Measurements from ENCODE around the gene CABLES2.
"Not testable (repeated sequence)": the region's sequence is repeated elsewhere in the genome, so short reads cannot be mapped to it uniquely, and the experiment has no call there.

Gene CABLES2

GRCh38 chr20:62390317-62391164, 16.5 kb downstream of the CABLES2 start:
- DNase-seq (ENCODE audit: low spot score) = no peak
- FAIRE-seq = no peak

DNA sequence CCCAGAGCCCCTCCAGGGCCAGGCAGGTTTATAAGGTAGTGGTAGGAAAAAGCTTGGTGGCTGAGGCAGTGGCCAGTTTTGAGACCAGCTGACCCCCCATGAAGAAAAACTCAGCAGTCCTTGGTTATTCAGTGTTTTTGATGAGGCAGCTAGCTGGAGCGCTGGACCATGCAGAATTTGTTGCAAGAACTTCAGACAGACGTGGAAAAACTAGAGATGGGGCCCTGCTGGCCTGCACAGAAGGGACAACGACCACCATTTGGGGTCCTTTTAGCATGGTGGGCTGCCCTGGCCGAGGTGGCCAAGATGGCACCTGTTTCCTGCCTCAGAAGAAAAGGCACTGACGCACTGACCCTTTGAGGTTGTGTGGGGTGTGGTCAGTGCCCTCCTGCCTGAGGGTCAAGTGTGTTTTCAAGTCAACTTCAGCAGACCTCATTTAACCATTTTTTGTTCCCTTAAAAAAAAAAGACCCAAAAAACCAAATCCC, 17.4 kb downstream of the CABLES2 start:
- DNase-seq (ENCODE audit: low spot score) = no peak
- FAIRE-seq = no peak

GRCh38 chr20:62388839-62389600, 18.1 kb downstream of the CABLES2 start:
- FAIRE-seq (no peak), DNase-seq (ENCODE audit: low spot score) (no peak)

DNA sequence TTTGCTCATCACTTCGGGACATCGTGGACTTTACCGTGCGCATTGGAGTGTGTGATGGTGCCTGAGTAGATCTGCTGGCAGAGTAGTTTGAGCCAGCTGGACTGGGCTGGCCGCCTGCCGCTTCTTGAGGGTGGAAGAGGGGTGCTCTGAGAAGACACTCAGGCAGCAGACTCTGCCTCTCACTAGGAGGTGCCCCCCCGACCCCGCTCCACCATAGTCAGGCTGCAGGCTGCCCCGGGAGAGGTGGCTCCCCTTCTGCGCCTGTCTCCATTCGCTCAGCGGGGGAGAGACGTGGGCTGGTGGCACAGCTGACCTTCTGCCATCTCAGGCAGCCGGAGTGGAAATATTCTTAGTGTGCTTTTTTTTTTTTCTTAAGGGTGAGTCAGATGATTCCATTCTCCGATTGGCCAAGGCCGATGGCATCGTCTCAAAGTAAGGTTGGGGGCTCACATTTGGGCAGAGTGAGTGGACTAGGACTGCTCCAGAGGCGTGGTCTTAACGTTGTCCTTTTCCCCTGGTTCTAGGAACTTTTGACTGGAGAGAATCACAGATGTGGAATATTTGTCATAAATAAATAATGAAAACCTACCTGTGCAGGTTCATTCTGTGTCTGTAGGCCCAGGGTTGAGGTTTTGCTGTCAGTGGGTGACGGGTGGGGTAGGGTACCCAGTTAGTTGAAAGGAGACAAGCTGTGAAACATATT, 19.0 kb downstream of the CABLES2 start:
- FAIRE-seq (no peak), DNase-seq (ENCODE audit: low spot score) (no peak)

DNA sequence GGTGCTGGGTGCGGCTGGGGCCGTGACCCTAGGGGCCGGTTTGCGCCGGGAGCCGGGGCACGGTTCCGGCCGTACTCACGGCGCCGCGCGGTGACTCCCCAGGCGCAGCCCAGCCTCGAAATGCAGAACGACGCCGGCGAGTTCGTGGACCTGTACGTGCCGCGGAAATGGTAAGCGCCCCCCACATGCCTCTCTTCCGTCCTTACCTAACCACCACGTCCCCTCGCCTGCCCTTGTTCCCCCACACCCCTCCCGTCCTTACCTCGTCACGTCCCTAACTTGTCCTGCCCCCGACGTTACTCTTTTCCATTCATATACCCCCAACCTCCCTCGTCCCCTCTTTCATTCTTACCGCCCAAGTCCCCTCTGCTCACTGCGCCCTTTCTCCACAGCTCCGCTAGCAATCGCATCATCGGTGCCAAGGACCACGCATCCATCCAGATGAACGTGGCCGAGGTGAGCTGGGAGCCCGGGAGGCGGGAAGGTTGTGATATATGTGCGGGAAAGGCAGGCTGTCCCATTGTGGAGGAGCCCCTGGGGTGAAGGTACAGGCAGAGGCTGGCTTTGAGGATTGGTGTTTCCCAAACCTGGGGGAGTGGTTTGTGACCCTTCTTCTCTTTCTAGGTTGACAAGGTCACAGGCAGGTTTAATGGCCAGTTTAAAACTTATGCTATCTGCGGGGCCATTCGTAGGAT, 19.7 kb downstream of the CABLES2 start:
- DNase-seq (ENCODE audit: low spot score) (no peak), FAIRE-seq (peak; percentile 81)

- DNase-seq (ENCODE audit: low spot score) (peak; percentile 99), FAIRE-seq (peak; percentile 82)
These were observed 20.5 kb downstream of the CABLES2 start, which contains the start of gene RPS21 for GRCh38 chr20:62386383-62387218. Gene RPS21, plus strand, starts transcription at chr20:62387103. Its CDS starts 236 bp downstream, at chr20:62387339.

DNA sequence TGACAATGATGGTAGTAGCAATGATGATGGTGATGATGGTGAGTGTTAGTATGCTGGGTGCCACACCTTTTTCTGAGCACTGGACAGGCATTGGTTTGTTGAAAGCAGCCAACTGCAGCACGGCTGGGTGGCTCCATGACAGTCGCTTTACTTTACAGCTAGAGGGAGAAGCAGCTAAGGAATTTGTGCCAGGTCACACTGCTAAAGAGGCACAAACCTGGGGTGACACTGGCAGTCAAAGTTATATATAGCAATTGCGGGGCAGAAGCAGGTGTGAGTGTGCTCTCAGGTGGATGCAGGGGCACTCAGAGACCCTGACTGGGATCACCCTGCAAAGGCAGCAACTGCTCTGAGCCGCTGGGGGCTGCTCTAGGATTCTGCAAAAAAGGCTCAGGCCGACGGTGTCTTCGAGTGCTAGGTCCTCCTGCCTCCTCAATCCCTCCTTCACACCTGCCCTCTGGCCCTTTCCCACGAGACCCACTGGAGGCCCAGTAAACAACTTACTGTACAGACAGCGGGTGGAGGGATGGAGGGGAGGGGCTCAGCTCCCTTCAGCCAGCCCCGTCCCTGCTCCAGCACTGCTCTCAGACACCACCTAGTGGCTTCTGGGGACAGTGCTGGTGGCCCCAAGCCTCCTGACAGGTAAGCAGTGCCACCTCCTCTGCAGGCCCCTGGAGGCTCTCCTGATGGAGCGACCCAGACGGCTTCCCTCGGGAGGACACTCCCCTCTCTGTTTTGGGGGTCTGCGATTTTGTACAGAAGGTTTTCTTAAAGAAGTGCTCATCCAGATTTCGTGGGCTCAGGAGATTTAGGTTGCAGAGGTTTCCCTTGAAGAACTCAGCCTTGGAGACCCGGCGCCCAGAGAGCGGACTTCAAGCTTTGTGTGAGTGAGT, 24.5 kb downstream of the CABLES2 start:
- FAIRE-seq (no peak), DNase-seq (ENCODE audit: low spot score) (peak; percentile 93)

GRCh38 chr20:62381842-62382241, 25.2 kb downstream of the CABLES2 start:
- DNase-seq (ENCODE audit: low spot score) = no peak
- FAIRE-seq = peak; percentile 100

DNA sequence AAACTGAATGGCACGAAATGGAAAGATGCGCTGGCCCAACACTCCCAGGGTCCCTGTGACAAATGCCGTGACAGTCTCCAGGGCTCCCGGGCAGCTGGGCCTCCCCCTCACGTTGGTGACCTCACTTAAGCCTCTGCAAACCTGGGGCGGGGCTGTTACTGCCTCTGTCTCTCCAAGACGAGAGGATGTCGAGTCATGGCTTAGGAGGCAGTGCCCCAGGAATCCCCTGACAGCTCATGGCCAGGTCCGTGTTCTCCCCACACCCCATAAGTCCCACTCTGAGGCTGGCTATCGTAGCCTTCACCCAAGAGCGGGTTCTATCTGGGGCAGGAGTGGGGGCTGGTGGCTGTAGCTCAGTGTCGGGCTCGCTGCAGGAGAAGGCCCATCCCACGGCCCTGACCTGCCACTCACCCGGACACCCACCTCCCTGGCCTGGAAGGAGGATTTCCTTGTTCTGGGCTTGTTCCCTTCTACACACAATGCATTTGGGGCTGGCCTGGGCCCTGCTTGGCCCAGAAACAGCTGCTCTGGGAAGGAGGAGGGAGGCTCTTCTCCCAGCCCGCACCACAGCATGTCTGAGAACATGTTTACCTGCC, 25.8 kb downstream of the CABLES2 start:
- FAIRE-seq (peak; percentile 27), DNase-seq (ENCODE audit: low spot score) (no peak)

- FAIRE-seq (no peak), DNase-seq (ENCODE audit: low spot score) (no peak)
These were observed 28.9 kb downstream of the CABLES2 start for GRCh38 chr20:62378215-62378614.

DNA sequence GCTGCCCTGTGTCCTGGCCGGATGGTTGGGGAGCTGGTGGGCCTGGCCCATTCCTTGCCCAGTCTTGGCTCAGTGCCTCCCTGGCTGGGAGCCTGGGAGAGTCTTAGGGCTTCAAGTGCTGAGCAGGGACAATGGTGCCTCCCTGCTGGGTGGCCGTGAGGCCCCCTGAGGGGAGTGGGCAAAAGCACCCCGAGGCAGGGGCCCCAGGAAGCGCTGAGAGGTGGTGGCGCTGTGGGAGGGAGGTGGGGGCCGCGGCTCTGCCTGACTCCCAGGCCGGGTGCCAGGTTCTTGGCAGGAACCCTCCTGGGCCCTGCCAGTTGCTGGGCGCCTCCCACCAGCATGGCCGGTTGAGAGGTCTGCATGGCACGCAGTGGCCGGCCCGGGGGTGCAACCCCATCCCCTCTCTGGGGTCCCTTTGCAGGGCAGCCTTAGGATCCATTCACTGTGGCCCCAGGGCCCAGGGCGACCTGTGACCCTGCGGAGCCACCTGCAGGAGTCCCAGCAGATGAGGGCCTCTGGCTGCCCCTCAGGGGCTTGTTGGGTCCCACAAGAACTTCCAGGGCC, 29.4 kb downstream of the CABLES2 start:
- DNase-seq (ENCODE audit: low spot score) = no peak
- no peak for FAIRE-seq

DNA sequence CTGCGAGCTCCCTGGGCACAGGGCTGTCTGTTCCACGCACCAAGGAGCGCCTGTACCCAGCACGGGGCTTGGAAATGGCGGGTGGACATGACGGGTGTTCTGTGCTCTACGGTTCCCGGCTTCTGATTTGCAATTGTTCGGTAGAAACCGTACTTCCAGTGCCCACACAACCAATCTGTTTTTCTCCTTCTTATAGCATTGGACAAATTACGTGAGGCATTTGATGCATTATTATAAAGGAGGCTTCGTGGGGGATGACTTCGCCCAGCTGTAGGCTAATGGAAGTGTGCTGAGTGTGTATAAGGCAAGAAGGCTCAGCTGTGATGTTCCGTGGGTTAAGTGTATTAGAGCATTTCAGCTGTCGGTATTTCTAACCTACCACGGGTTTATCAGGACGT, 30.0 kb downstream of the CABLES2 start:
- DNase-seq (ENCODE audit: low spot score) (no peak), FAIRE-seq (no peak)

DNA sequence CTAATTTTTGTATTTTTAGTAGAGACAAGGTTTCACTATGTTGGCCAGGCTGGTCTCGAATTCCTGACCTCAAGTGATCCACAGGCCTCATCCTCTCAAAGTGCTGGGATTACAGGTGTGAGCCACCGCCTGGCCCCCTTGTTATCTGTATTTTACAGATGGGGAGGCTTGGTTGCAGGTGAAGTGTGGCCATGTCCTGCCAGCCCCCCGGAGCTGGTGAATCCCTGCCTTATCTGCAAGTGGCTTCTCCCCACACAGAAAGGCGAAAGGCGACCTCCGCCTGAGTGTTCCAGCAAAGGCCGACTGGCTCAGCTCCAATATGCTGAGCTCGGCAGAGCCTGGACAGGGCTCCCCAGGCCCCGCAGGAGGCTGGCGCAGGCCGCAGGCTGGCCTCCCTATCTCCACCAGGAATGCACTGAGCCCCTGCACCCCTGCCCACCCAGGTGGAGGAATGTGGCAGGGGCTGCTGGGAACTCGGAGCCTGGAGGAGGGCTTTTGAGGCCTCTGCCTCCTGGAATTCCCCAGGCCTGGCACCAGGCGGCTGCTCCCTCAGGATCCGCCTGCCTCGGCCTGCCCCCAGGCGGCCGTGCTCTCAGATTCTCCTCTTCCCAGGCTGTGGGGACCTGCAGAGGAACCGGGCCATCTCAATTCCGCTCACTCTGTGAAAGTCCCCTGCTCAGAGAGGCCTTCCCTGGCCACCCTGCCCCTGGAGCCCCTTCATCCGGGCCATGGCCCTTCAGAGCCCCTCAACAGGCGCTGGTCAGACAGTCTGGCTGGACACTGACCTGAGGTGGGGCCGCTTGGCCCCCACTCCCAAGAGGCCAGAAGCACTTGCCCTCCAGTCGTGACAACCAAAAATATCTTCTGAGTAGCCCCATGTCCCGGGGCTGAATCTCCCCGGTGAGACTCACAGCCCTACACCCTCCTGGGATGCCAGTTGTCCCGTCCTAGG, 30.7 kb downstream of the CABLES2 start:
- peak; percentile 77 for DNase-seq (ENCODE audit: low spot score)
- FAIRE-seq = no peak

- no peak for DNase-seq (ENCODE audit: low spot score)
- FAIRE-seq = no peak
These were observed 32.5 kb downstream of the CABLES2 start for GRCh38 chr20:62374331-62375152.

DNA sequence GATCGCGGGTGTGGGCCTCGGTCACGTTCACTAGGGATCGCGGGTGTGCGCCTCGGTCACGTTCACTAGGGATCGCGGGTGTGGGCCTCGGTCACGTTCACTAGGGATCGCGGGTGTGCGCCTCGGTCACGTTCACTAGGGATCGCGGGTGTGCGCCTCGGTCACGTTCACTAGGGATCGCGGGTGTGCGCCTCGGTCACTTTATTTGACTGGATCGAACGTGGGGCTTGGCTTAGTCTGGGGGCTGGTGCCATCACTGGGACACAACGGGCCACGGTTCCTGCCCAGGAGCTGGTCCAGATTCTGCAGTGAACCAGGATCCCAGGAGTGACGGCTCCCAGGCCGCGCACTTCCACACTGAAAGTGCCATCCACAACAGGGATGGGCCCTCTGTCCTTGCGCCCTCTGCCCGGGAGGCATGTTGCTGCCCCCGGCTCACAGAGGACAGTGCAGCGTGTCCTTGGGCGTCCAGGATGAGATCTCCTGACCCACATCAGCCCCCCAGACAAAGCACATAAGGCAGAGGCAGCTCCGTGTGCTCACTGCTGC, 33.4 kb downstream of the CABLES2 start:
- not testable (repeated sequence) for DNase-seq (ENCODE audit: low spot score); FAIRE-seq
